Astrocyte (in vitro differentiated cells and primary cell): ENCODE measurements around the gene CSNK1G2. TPM values are rescaled to one million over a fixed set of nuclear protein-coding genes. Genes with fewer than 3 reads are reported as not detected.

Experiments used
- DNase-seq: peaks from one replicate; pipeline ENCODE4 v3.0.0-alpha.2; 2010; ENCODE audit warnings: low read depth
- FAIRE-seq: peaks from 2 replicates; lab custom pipeline; 2011; peaks lifted over from hg19 to GRCh38; lab: Jason Lieb, UNC
- H2AFZ ChIP-seq: 2 replicates; pipeline ENCODE4 v1.6.0; 2012; ENCODE audit warnings: low read depth, low read length, inconsistent platforms
- H3K27ac ChIP-seq: 2 replicates; pipeline ENCODE4 v1.5.1; 2011; ENCODE audit warnings: low read depth, low read length, inconsistent platforms
- H3K27me3 ChIP-seq: 2 replicates; pipeline ENCODE4 v1.6.0; 2011; ENCODE audit warnings: low read length, inconsistent platforms; ENCODE audit not compliant: insufficient read depth
- H3K36me3 ChIP-seq: 2 replicates; pipeline ENCODE4 v1.5.1; 2011; ENCODE audit warnings: low read length, inconsistent platforms; ENCODE audit not compliant: insufficient read depth
- H3K4me1 ChIP-seq: 2 replicates; pipeline ENCODE4 v1.5.1; 2011; ENCODE audit warnings: low read length, inconsistent platforms; ENCODE audit not compliant: insufficient read depth
- H3K4me2 ChIP-seq: 2 replicates; pipeline ENCODE4 v1.6.0; 2012; ENCODE audit warnings: low read length, inconsistent platforms
- H3K4me3 ChIP-seq: 2 replicates; pipeline ENCODE4 v1.5.1; 2011; ENCODE audit warnings: low read depth, mild to moderate bottlenecking, low read length, inconsistent platforms; ENCODE audit not compliant: insufficient read depth
- H3K79me2 ChIP-seq: 2 replicates; pipeline ENCODE4 v1.6.0; 2012; ENCODE audit warnings: mild to moderate bottlenecking, low read length, inconsistent platforms; ENCODE audit not compliant: insufficient read depth
- H3K9ac ChIP-seq: 2 replicates; pipeline ENCODE4 v1.6.0; 2012; ENCODE audit warnings: mild to moderate bottlenecking, low read length, inconsistent platforms
- H3K9me3 ChIP-seq: 2 replicates; pipeline ENCODE4 v1.5.1; 2012; ENCODE audit warnings: low read depth, mild to moderate bottlenecking, low read length, inconsistent platforms; ENCODE audit not compliant: insufficient read depth
- H4K20me1 ChIP-seq: 2 replicates; pipeline ENCODE4 v1.6.0; 2012; ENCODE audit warnings: low read length, inconsistent platforms; ENCODE audit not compliant: insufficient read depth
- H3K27ac Mint-ChIP-seq: one replicate; pipeline ENCODE4 v1.8.0; 2021; ENCODE audit warnings: mild to moderate bottlenecking, mixed read lengths; ENCODE audit not compliant: unreplicated experiment
- H3K27me3 Mint-ChIP-seq: one replicate; pipeline ENCODE4 v1.8.0; 2021; ENCODE audit warnings: low read depth, mixed read lengths; ENCODE audit not compliant: unreplicated experiment
- H3K36me3 Mint-ChIP-seq: one replicate; pipeline ENCODE4 v1.8.0; 2021; ENCODE audit warnings: low read depth, mixed read lengths; ENCODE audit not compliant: unreplicated experiment
- H3K4me1 Mint-ChIP-seq: one replicate; pipeline ENCODE4 v1.8.0; 2021; ENCODE audit warnings: low read depth, mixed read lengths; ENCODE audit not compliant: unreplicated experiment
- H3K4me3 Mint-ChIP-seq: one replicate; pipeline ENCODE4 v1.8.0; 2021; ENCODE audit warnings: mild to moderate bottlenecking, moderate library complexity, mixed read lengths; ENCODE audit not compliant: unreplicated experiment
- H3K9me3 Mint-ChIP-seq: one replicate; pipeline ENCODE4 v1.8.0; 2021; ENCODE audit warnings: mild to moderate bottlenecking, mixed read lengths; ENCODE audit not compliant: unreplicated experiment
- CTCF ChIP-seq: IDR thresholded peaks from 2 replicates; pipeline ENCODE4 v1.5.1; 2011; ENCODE audit warnings: low read depth, mild to moderate bottlenecking, inconsistent platforms, low read length, moderate library complexity; ENCODE audit not compliant: insufficient read depth
- EZH2 ChIP-seq: IDR thresholded peaks from 2 replicates; pipeline ENCODE4 v1.6.1; 2012; ENCODE audit warnings: mild to moderate bottlenecking, low read length, inconsistent platforms; ENCODE audit not compliant: insufficient read depth
- total RNA-seq: library from RNA; stranded (reverse); gene quantifications from 2 replicates; pipeline ENCODE4 v1.2.1, GENCODE V29; 2021

The CSNK1G2 gene
- total RNA-seq, 1 donor from 2014 or later = 64.1 TPM

DNA sequence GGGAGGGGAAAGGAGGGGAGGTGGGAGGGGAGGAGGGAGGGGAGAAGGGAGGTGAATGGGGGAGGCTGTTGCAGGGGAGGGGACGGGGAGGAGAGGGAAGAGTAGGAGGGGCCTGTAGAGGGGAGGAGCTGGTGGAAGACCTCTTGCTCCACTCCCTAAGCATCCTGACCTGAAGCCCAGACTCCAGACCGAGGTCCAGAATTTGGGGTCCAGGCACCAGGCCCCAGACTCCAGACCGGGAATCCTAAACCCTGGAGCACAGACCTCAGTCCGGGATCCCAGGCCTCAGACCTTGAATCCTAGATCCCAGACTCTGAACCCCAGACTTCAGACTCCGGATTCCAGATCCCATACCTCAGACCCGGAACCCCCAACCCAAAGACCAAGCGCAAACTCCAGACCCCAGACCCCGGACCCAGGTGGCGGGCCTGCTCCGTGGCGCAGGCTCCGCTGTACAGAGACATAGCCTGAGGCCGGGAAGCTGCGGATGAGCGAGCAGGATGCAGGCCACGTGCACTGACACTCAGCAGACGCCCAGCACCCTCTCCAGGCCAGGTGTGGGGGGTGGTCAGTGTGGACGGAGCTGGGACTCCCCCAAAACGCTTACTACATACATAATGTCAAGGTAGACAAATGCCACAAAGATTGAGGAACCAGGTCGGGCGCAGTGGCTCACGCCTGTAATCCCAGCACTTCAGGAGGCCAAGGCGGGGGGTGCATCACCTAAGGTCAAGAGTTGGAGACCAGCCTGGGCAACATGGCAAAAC lies 75.3 kb downstream of the CSNK1G2 start:
- Mint-ChIP-seq H3K4me1 (no peaks in the 10 kb centered on the region), H3K9me3 (no peaks in the 10 kb centered on the region), H3K27ac (no peak overlapping the region), H3K36me3 (no peaks in the 10 kb centered on the region), H3K4me3 (peak overlapping the region; percentile 67), H3K27me3 (no peaks in the 10 kb centered on the region)
- DNase-seq = peak; percentile 77
- H2AFZ ChIP-seq = no peak overlapping the region
- no peaks in the 10 kb centered on the region for H3K36me3 ChIP-seq
- H3K27me3 ChIP-seq = no peaks in the 10 kb centered on the region
- no peak overlapping the region for H3K4me2 ChIP-seq
- H3K27ac ChIP-seq = no peak overlapping the region
- FAIRE-seq = no peak
- TF ChIP-seq EZH2 = no peak
- H3K79me2 ChIP-seq = peaks cover 18% of the 10 kb centered on the region
- H3K9ac ChIP-seq = no peak overlapping the region
- H3K4me3 ChIP-seq = no peak overlapping the region
- H3K4me1 ChIP-seq = no peaks in the 10 kb centered on the region
- peaks cover 21% of the 10 kb centered on the region for H4K20me1 ChIP-seq
- H3K9me3 ChIP-seq = no peaks in the 10 kb centered on the region

DNA sequence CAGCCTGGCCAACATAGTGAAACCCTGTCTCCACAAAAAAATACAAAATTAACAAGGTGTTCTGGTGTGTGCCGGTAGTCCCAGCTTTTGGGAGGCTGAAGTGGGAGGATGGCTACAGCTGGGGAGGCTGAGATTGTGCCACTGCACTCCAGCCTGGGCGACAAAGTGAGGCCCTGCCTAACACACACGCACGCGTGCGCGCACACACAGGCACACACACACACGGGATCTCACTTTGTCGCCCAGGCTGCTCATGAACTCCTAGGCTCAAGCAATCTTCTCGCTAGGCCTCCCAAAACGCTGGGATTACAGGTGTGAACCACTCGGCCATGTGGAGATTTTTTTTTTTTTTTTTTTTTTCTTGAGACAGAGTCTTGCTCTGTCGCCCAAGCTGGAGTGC lies 77.8 kb downstream of the CSNK1G2 start:
- TF ChIP-seq EZH2 = no peak
- no peak for TF ChIP-seq CTCF
- Histone ChIP-seq H3K36me3 (no peaks in the 10 kb centered on the region), H2AFZ (no peak overlapping the region), H4K20me1 (peaks cover under 1% of the 10 kb centered on the region), H3K27ac (no peak overlapping the region), H3K4me3 (no peak overlapping the region), H3K4me1 (no peaks in the 10 kb centered on the region), H3K9ac (no peak overlapping the region), H3K4me2 (no peak overlapping the region), H3K9me3 (no peaks in the 10 kb centered on the region), H3K27me3 (peaks cover 8% of the 10 kb centered on the region), H3K79me2 (peaks cover 6% of the 10 kb centered on the region)
- H3K27me3 Mint-ChIP-seq = peaks cover 3% of the 10 kb centered on the region
- DNase-seq = no peak
- no peak for FAIRE-seq
- H3K27ac Mint-ChIP-seq = no peak overlapping the region
- H3K4me3 Mint-ChIP-seq = no peak overlapping the region
- H3K36me3 Mint-ChIP-seq = no peaks in the 10 kb centered on the region
- H3K9me3 Mint-ChIP-seq = no peaks in the 10 kb centered on the region
- no peaks in the 10 kb centered on the region for H3K4me1 Mint-ChIP-seq

- FAIRE-seq (no peak), DNase-seq (no peak)
- no peak overlapping the region for H2AFZ ChIP-seq
- H3K79me2 ChIP-seq = no peaks in the 10 kb centered on the region
- H3K4me2 ChIP-seq = no peak overlapping the region
- no peak overlapping the region for H3K27ac Mint-ChIP-seq
- no peak overlapping the region for H3K27ac ChIP-seq
- no peak overlapping the region for H3K4me3 Mint-ChIP-seq
- no peak overlapping the region for H3K9ac ChIP-seq
- no peaks in the 10 kb centered on the region for H3K4me1 Mint-ChIP-seq
- H3K9me3 ChIP-seq = no peaks in the 10 kb centered on the region
- TF ChIP-seq CTCF (no peak), EZH2 (no peak)
- no peaks in the 10 kb centered on the region for H4K20me1 ChIP-seq
- peaks cover 3% of the 10 kb centered on the region for H3K9me3 Mint-ChIP-seq
- no peaks in the 10 kb centered on the region for H3K36me3 ChIP-seq
- no peak overlapping the region for H3K4me3 ChIP-seq
- no peaks in the 10 kb centered on the region for H3K4me1 ChIP-seq
- H3K36me3 Mint-ChIP-seq = no peaks in the 10 kb centered on the region
- peaks cover 3% of the 10 kb centered on the region for H3K27me3 Mint-ChIP-seq
- peaks cover 8% of the 10 kb centered on the region for H3K27me3 ChIP-seq
Observed at GRCh38 chr19:2021453-2022140, 80.6 kb downstream of the CSNK1G2 start.
